ENCODE measurements around the gene RNGTT. TPM values are rescaled to one million over a fixed set of nuclear protein-coding genes. Genes with fewer than 3 reads are reported as not detected.
"Not testable (repeated sequence)": the region's sequence is repeated elsewhere in the genome, so short reads cannot be mapped to it uniquely, and the experiment has no call there.

Gene RNGTT
- total and polyA plus RNA-seq, 2 experiments from 2014 or later: 9.2 to 21.5 TPM

DNA sequence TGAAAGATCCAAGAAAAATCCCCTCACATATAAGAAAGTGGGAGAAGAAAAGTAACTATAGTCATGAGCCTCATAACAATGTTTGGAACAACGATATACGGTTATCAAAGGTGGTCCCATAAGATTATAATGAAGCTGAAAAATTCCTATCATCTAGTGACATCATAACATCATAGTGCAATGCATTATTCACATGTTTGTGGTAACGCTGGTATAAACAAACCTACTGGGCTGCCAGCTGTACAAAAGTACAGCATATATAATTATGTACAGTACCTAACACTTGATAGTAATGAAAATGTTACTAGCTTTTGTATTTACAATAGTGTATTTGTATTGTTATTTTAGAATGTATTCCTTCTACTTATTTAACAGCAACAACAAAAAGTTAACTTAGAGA is 240.7 kb downstream of the RNGTT start:
- Histone ChIP-seq H3K27me3 (replicated peaks; ENCODE audit: insufficient read depth) (no peaks in the 10 kb centered on the region), H3K4me3 (no peak overlapping the region), H2AFZ (no peak overlapping the region), H3K9ac (no peak overlapping the region), H3K36me3 (ENCODE audit: low read depth) (no peaks in the 10 kb centered on the region), H3K4me1 (ENCODE audit: insufficient read depth) (no peaks in the 10 kb centered on the region), H3K9me2 (ENCODE audit: insufficient read depth) (no peaks in the 10 kb centered on the region), H3F3A (ENCODE audit: insufficient read depth) (no peaks in the 10 kb centered on the region), H3K9me3 (ENCODE audit: low read depth) (no peaks in the 10 kb centered on the region), H4K20me1 (ENCODE audit: insufficient read depth) (no peaks in the 10 kb centered on the region), H3K4me2 (ENCODE audit: unreplicated experiment) (no peak overlapping the region), H3K27ac (no peak overlapping the region), H3K79me2 (ENCODE audit: insufficient read depth) (no peaks in the 10 kb centered on the region)
- DNase-seq: no peak
- in situ Hi-C loops (cut with MboI): no loop called here
- TF ChIP-seq EZH2phosphoT487 (IDR thresholded peaks at IDR 0.05; ENCODE audit: insufficient read depth, low read depth): no peak
- no peak for TF ChIP-seq EZH2 (IDR thresholded peaks at IDR 0.05; ENCODE audit: insufficient read depth, poor library complexity, severe bottlenecking)
- 96 to 100% methylated on average over 3 of the region's 3 CpGs for WGBS, 2 experiments (ENCODE audit: low coverage in 1 of 2, low lambda C conversion rate in 2 of 2, missing lambda C conversion rate in 2 of 2)

DNA sequence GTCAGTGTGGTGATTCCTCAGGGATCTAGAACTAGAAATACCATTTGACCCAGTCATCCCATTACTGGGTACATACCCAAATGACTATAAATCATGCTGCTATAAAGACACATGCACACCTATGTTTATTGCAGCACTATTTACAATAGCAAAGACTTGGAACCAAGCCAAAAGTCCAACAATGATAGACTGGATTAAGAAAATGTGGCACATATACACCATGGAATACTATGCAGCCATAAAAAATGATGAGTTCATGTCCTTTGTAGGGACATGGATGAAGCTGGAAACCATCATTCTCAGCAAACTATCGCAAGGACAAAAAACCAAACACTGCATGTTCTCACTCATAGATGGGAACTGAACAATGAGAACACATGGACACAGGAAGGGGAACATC is 247.0 kb downstream of the RNGTT start:
- DNase-seq; H3K27ac ChIP-seq; H3F3A ChIP-seq (ENCODE audit: insufficient read depth); H3K27me3 ChIP-seq (replicated peaks; ENCODE audit: insufficient read depth); H3K9me3 ChIP-seq (ENCODE audit: low read depth); H2AFZ ChIP-seq; in situ Hi-C loops (cut with MboI); H3K36me3 ChIP-seq (ENCODE audit: low read depth); H3K79me2 ChIP-seq (ENCODE audit: insufficient read depth); H4K20me1 ChIP-seq (ENCODE audit: insufficient read depth); H3K4me1 ChIP-seq (ENCODE audit: insufficient read depth); H3K4me3 ChIP-seq; H3K4me2 ChIP-seq (ENCODE audit: unreplicated experiment); H3K9ac ChIP-seq; H3K9me2 ChIP-seq (ENCODE audit: insufficient read depth): not testable (repeated sequence)
- WGBS, 2 experiments (ENCODE audit: low coverage in 1 of 2, low lambda C conversion rate in 2 of 2, missing lambda C conversion rate in 2 of 2): 100% methylated on average over 1 of the region's 1 CpG; no CpG with 5 or more reads in 1 of the 2 experiments

DNA sequence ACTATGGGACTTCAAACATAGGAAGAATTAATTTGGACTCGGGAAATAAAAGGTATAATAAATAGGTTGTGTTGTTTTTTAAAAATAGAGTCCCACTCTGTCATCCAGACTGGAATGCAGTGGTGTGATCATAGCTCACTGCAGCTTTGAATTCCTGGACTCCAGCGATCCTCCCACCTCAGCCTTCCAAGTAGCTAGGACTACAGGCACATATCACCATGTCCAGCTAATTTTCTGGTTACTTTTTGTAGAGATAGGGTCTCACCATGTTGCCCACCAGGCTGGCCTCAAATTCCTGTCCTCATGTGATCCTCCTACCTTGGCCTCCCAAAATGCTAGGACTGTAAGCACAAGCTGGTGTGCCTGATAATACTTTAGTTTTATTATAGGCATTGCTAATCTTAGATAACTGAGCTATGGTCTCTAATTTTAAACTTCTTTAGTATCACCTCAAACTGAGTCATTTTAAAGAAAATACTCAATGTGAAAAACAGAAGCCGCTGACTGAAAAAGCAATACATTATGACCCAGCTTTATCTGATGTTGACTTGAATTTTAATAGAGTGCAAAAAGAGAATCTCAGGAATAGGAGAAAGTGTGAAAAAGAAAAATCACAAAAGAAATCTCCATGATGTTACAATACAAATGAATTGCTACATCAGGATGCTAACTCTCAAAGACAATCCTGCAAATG is 251.0 kb downstream of the RNGTT start:
- H3K9ac ChIP-seq: no peak overlapping the region
- no peaks in the 10 kb centered on the region for H3K4me1 ChIP-seq (ENCODE audit: insufficient read depth)
- WGBS, 2 experiments (ENCODE audit: low coverage in 1 of 2, low lambda C conversion rate in 2 of 2, missing lambda C conversion rate in 2 of 2): 94 to 100% methylated on average over 3 of the region's 3 CpGs
- H3K9me2 ChIP-seq (ENCODE audit: insufficient read depth): no peaks in the 10 kb centered on the region
- no peak overlapping the region for H2AFZ ChIP-seq
- TF ChIP-seq EZH2 (IDR thresholded peaks at IDR 0.05; ENCODE audit: insufficient read depth, poor library complexity, severe bottlenecking) (no peak), EZH2phosphoT487 (IDR thresholded peaks at IDR 0.05; ENCODE audit: insufficient read depth, low read depth) (no peak)
- no peak overlapping the region for H3K4me3 ChIP-seq
- no peaks in the 10 kb centered on the region for H3K79me2 ChIP-seq (ENCODE audit: insufficient read depth)
- H3K9me3 ChIP-seq (ENCODE audit: low read depth): no peaks in the 10 kb centered on the region
- no peak overlapping the region for H3K27ac ChIP-seq
- H3K27me3 ChIP-seq (replicated peaks; ENCODE audit: insufficient read depth): no peaks in the 10 kb centered on the region
- no peaks in the 10 kb centered on the region for H3K36me3 ChIP-seq (ENCODE audit: low read depth)
- in situ Hi-C loops (cut with MboI): no loop called here
- H3F3A ChIP-seq (ENCODE audit: insufficient read depth): no peaks in the 10 kb centered on the region
- no peaks in the 10 kb centered on the region for H4K20me1 ChIP-seq (ENCODE audit: insufficient read depth)
- no peak overlapping the region for H3K4me2 ChIP-seq (ENCODE audit: unreplicated experiment)
- no peak for DNase-seq

DNA sequence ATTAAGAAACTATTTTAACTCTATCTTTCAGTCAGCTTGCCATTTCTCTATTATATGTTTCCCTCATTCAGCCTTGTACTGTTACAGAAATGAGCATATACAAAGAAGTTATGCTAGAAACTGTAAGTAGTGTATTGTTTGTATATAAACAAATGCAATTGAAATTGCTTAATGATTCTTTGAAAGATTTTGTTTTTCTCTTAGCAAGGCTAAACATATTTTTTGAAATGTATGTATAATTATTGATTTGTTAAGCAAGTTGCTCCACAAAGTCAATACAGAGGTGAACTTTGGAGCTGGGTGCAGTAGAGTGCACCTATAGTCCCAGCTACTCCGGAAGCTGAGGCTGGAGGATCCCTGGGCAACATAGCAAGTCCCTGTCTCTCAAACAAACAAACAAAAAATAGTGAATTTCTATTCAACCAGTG is 253.6 kb downstream of the RNGTT start:
- Histone ChIP-seq H3K27ac (no peak overlapping the region), H3K36me3 (ENCODE audit: low read depth) (no peaks in the 10 kb centered on the region), H3F3A (ENCODE audit: insufficient read depth) (no peaks in the 10 kb centered on the region), H3K27me3 (replicated peaks; ENCODE audit: insufficient read depth) (no peaks in the 10 kb centered on the region), H3K4me2 (ENCODE audit: unreplicated experiment) (no peak overlapping the region), H3K9me2 (ENCODE audit: insufficient read depth) (no peaks in the 10 kb centered on the region), H3K4me3 (no peak overlapping the region), H4K20me1 (ENCODE audit: insufficient read depth) (no peaks in the 10 kb centered on the region), H3K9me3 (ENCODE audit: low read depth) (no peaks in the 10 kb centered on the region), H3K79me2 (ENCODE audit: insufficient read depth) (no peaks in the 10 kb centered on the region), H3K4me1 (ENCODE audit: insufficient read depth) (no peaks in the 10 kb centered on the region), H2AFZ (no peak overlapping the region), H3K9ac (no peak overlapping the region)
- no peak for DNase-seq
- 100% methylated on average over 1 of the region's 1 CpG for WGBS, 2 experiments (ENCODE audit: low coverage in 1 of 2, low lambda C conversion rate in 2 of 2, missing lambda C conversion rate in 2 of 2)
- TF ChIP-seq EZH2phosphoT487 (IDR thresholded peaks at IDR 0.05; ENCODE audit: insufficient read depth, low read depth) (no peak), EZH2 (IDR thresholded peaks at IDR 0.05; ENCODE audit: insufficient read depth, poor library complexity, severe bottlenecking) (no peak)
- in situ Hi-C loops (cut with MboI): no loop called here
